Neutrophil (primary cell): ENCODE results near the gene FES.

Source experiments
- H3K27ac ChIP-seq: fragments of 200-600 bp; sonication (generic); 2 replicates; pipeline ENCODE4 v1.5.1; 2016; ENCODE audit warnings: mild to moderate bottlenecking, moderate library complexity
- H3K27me3 ChIP-seq: fragments of 200-600 bp; sonication (generic); 2 replicates; pipeline ENCODE4 v1.6.0; 2016; ENCODE audit warnings: mild to moderate bottlenecking
- H3K36me3 ChIP-seq: fragments of 200-600 bp; sonication (generic); 2 replicates; pipeline ENCODE4 v1.5.1; 2017
- H3K4me1 ChIP-seq, 2 experiments: fragments of 200-600 bp in 1 of 2; sonication (generic) in 1 of 2; 1 replicate in 1 of 2; 2 replicates in 1 of 2; pipeline versions ENCODE4 v1.5.1 to v1.6.1; 2013 to 2016; ENCODE audit warnings: low read depth in 1 of 2, low read length in 1 of 2, mild to moderate bottlenecking in 1 of 2, moderate library complexity in 1 of 2; ENCODE audit not compliant: control insufficient read depth in 1 of 2, insufficient read depth in 1 of 2
- H3K4me3 ChIP-seq, 2 experiments: fragments of 200-600 bp in 1 of 2; sonication (generic) in 1 of 2; 1 replicate in 1 of 2; 2 replicates in 1 of 2; pipeline ENCODE4 v1.5.1; 2013 to 2016; ENCODE audit warnings: low read depth in 1 of 2, low read length in 1 of 2, mild to moderate bottlenecking in 1 of 2, moderate library complexity in 1 of 2
- H3K9me3 ChIP-seq: fragments of 200-600 bp; sonication (generic); 2 replicates; pipeline ENCODE4 v1.5.1; 2016
- TF ChIP-seq, protein P1 (sequence below): fragments of 200-600 bp; sonication (generic); IDR thresholded peaks from 2 replicates; pipeline ENCODE4 v1.5.1; 2016; ENCODE audit warnings: antibody characterized with exemption

Gene FES

DNA sequence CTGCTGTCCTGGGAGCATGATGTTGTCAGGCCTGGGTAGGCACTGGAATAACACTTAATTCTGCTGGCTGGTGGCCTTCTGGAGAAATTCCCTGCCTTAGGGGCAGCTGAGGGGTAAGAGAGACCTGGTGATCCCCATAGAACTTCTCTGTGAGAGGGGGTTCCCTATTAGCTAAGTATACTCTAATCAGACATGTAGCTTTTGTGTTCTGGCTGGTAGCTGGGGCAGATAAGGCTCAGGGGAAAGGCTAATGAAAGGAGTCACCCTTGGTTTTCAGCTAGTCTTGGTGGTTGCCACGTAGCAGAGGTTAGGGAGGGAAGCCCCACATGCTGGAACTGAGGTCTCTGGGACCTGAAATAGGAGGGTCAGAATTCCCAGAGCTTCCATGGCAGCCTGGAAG, 49.0 kb downstream of the FES start:
- Histone ChIP-seq H3K27me3 (no peaks in the 10 kb centered on the region), H3K27ac (peak overlapping the region; percentile 91), H3K9me3 (no peaks in the 10 kb centered on the region), H3K36me3 (peaks cover 4% of the 10 kb centered on the region), H3K4me1 (peaks cover 76 to 86% of the 10 kb centered on the region in 2 experiments), H3K4me3 (no peak overlapping the region)
- TF ChIP-seq, protein P1, sequence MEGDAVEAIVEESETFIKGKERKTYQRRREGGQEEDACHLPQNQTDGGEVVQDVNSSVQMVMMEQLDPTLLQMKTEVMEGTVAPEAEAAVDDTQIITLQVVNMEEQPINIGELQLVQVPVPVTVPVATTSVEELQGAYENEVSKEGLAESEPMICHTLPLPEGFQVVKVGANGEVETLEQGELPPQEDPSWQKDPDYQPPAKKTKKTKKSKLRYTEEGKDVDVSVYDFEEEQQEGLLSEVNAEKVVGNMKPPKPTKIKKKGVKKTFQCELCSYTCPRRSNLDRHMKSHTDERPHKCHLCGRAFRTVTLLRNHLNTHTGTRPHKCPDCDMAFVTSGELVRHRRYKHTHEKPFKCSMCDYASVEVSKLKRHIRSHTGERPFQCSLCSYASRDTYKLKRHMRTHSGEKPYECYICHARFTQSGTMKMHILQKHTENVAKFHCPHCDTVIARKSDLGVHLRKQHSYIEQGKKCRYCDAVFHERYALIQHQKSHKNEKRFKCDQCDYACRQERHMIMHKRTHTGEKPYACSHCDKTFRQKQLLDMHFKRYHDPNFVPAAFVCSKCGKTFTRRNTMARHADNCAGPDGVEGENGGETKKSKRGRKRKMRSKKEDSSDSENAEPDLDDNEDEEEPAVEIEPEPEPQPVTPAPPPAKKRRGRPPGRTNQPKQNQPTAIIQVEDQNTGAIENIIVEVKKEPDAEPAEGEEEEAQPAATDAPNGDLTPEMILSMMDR, result no peak

DNA sequence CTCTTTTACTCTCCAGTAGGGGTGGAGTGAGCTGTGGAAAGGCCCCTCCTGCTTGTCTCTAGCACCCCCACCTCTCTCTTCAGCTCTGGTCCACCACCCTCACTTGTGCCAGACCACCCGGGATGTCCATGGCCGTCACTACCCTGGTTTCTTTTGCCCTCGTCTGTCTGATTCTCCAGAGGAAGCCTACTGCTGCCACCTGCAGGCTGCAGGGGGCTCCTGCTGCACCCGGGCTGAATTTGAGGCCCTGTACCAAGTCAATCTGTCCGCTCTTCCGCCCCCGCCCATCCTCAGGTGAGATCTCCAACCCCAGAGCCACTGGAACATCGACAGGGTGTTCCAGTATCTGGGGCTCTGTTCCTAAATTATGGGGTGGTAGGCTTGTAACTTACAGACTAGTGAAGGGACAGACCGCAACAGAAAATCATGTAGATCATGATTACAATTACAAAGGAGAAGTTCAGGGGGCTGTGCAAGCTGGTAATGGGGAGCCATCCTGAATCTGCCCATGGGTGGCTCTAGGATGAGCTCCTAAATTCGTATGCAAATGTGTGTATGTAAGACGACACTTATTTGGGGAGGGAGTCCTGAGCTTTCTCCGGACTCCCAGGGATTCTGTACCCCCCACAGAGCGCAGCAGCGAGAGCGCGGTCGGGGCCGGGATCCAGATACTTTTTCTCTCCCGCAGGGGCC, 50.1 kb downstream of the FES start:
- Histone ChIP-seq H3K36me3 (peaks cover 15% of the 10 kb centered on the region), H3K4me1 (peaks cover 65 to 75% of the 10 kb centered on the region in 2 experiments), H3K9me3 (no peaks in the 10 kb centered on the region), H3K4me3 (peak overlapping the region; percentile 75 to 93), H3K27me3 (no peaks in the 10 kb centered on the region), H3K27ac (peak overlapping the region; percentile 73)
- TF ChIP-seq, protein P1, result peak; percentile 97

DNA sequence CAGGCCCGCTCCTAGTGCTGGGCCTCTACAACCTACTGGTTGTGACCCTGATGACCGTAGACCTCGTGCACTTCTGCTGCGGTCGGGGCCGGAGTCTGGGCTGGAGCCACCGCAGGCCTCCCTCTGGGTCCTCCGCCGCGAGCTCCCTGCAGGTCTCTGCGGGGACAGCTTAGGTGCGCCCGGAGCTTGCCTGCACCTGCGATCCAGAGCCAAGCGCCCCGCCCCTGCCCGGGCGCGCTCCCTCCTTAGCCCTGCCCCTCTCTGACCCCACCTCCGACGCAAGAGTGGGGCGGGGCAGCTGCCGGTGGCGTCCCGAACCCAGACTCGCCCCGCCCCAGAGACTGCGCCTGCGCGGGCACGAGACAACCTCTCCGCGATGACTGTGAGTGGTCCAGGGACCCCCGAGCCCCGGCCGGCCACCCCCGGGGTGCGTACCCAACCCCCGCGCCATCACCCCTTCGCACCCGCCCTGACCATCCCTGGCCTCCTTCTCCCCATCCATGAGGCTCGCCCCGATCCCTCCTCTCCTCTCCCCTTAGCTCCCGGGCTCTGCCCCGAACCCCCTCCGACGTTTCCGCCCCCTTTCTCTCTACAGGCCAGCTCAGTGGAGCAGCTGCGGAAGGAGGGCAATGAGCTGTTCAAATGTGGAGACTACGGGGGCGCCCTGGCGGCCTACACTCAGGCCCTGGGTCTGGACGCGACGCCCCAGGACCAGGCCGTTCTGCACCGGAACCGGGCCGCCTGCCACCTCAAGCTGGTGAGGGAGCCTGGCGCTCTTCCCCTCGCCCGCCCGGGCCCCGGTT, 50.8 kb downstream of the FES start, which contains the start of gene UNC45A:
UNC45A (plus strand) TSS at position 337 of the 803 bp plus-strand sequence; CDS start at position 377, 40 bp downstream.
- Histone ChIP-seq H3K27ac (peak within 1 kb of the TSS; percentile 73), H3K9me3 (no peaks in the 10 kb centered on the region), H3K4me3 (peak within 1 kb of the TSS; percentile 75 to 93), H3K4me1 (peaks cover 57 to 67% of the 10 kb centered on the region in 2 experiments), H3K36me3 (peaks cover 22% of the 10 kb centered on the region), H3K27me3 (no peaks in the 10 kb centered on the region)
- TF ChIP-seq, protein P1, result peak; percentile 49

DNA sequence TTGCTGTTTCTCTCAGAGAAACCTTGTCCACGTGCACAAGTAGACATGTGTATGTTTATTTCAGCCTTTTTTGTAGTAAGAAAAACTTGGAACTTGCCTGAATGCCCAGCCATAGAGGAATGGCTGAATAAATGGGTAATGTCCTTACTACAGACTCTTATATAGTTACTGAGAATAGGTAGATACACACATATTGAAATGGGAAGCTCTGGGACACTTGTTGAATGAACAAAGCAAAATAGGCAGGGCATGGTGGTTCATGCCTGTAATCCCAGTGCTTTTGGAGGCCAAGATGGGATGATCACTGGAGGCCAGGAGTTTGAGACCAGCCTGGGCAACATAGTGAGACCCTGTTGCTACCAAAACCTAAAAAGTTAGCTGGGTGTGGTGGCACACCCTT, 52.5 kb downstream of the FES start:
- H3K36me3 ChIP-seq, result peaks cover 39% of the 10 kb centered on the region
- H3K27ac ChIP-seq, result no peak overlapping the region
- no peaks in the 10 kb centered on the region for H3K27me3 ChIP-seq
- H3K4me3 ChIP-seq, result no peak overlapping the region
- peaks cover 41 to 50% of the 10 kb centered on the region in 2 experiments for H3K4me1 ChIP-seq
- H3K9me3 ChIP-seq, result no peaks in the 10 kb centered on the region
- TF ChIP-seq, protein P1, result no peak

DNA sequence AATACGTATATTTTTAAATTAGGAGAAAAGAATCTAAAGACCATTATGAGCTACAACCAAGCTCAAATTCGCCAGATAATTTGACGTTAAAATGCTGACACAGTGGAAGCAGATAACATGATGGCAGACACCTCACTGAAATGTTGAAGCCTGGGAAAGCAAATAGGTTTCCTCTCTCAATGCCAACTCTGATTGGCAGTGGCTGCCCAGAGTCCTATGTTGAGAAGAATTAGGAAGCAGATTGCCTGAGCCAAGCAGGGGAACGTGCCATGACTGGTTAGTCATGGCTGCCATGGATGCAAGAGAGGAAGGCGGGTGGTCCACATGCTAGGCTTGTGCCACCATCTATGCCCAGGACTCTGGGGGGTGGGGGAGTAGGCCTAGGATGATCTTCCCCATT, 54.0 kb downstream of the FES start:
- no peak overlapping the region for H3K27ac ChIP-seq
- H3K4me1 ChIP-seq, result peaks cover 26 to 36% of the 10 kb centered on the region in 2 experiments
- H3K4me3 ChIP-seq, result no peak overlapping the region
- H3K9me3 ChIP-seq, result no peaks in the 10 kb centered on the region
- H3K36me3 ChIP-seq, result peaks cover 53% of the 10 kb centered on the region
- TF ChIP-seq, protein P1, result no peak
- H3K27me3 ChIP-seq, result no peaks in the 10 kb centered on the region
